HG02623 (cell line): ENCODE measurements around the gene TTC27.
"Not testable (repeated sequence)": the region's sequence is repeated elsewhere in the genome, so short reads cannot be mapped to it uniquely, and the experiment has no call there.

ENCODE experiments used
- ATAC-seq: cut with Tn5 transposase; IDR thresholded peaks from one replicate; pipeline ENCODE4 v1.9.1; 2021; ENCODE audit warnings: moderate library complexity; ENCODE audit not compliant: unreplicated experiment

TTC27 gene

DNA sequence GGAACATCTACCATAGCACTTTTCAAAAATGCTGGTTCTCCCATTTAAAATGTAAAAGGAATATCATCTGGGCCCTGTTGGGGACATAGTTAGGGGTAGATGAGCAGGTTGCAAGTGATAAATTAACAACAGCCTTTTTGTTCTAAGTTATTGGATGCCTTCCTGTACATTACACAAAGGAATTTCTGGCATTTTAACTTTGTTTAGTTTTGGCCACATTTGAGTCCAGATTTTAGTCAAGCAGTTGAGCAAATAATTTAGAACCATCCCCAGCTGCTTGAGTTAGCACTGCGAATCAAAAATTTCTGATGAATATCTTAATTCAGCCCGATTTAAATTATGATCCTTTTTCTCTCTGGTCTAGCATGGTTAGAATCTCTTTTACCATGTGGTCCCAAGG, 124.4 kb downstream of the TTC27 start:
- no peak for ATAC-seq

DNA sequence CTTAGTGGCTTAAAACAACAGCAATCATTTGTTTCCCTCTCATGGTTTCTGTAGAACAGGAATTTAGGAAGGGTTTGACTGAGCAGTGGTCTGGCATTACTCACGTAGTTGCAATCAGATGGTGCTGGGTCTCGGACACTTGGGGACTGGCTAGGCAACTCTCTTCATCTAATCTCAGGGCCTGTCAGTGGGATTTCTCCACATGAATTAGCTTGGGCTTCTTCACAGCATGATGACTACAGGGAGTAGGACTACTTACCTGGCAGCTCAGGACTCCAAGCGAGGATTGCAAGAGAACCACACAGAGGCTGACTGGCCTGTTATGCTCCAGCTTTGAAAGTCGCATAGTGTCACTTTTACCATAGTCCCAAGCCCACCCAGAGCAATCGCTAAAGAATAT, 125.1 kb downstream of the TTC27 start:
- ATAC-seq: no peak

DNA sequence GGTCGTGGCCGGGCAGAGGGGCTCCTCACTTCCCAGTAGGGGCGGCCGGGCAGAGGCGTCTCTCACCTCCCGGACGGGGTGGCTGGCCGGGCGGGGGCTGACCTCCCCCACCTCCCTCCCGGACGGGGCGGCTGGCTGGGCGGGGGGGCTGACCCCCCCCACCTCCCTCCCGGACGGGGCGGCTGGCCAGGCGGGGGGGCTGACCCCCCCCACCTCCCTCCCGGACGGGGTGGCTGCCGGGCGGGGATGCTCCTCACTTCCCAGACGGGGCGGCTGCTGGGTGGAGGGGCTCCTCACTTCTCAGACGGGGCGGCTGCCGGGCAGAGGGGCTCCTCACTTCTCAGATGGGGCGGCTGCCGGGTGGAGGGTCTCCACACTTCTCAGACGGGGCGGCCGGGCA, 126.8 kb downstream of the TTC27 start:
- ATAC-seq: not testable (repeated sequence)

DNA sequence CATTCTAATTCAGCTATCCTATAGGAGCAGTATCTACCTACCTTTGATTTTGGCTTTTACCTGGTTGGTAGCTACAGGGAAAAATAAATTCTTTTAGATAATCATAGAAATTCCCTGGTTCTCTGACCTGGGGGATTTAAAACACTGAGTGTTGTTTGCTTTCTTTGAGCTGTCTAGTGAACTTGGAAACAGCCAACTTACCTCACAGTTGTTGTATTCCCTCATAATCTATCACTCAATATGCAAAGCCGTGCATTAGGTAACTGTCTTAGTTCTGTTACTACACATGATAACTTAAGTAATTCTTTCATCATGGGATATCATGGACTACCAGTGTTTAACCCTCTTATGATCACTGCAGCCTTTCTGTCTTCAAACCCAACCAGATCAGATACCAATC, 127.8 kb downstream of the TTC27 start:
- no peak for ATAC-seq

DNA sequence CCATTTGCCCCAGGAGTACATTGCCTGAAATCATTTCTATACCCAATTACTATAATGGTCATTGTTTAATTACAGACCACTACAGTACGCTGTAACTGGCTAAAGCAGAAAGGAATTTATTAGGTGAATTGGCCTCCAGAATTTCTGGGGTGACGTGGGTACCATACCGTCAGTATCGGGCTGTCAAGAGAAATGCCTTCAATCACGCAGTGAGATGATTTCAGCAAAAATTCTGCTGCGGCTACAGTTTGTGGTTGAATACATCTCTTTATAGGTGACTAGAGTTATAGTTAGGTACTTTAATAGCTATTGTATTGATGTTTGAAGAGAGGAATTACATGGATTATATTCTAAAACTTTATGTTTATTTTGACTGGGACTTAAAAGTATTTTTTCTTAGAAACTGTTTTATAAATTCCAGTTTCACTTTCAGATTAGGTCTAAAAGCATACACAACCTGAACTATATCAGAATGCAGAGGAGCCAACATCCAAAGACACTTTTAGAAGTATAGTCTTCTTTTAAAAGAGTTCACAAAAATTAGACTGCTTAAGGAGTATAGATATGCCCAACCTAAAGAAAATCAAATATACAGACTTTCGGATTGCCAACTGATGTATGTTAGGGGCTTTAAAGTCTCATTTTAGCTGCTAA, 128.4 kb downstream of the TTC27 start:
- ATAC-seq: no peak

DNA sequence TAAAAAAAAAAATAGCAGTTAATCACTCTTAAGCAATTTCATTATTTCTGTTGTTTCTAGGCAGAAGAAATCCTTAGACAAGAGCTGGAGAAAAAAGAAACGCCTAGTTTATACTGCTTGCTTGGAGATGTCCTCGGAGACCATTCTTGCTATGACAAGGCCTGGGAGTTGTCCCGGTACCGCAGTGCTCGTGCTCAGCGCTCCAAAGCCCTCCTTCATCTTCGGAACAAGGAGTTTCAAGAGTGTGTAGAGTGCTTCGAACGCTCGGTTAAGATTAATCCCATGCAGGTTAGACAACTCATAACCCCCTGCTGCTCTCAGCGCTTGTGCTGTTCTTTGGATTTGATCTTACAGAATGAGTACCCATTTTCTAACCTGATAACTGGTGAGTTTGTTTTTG, 130.4 kb downstream of the TTC27 start:
- no peak for ATAC-seq

DNA sequence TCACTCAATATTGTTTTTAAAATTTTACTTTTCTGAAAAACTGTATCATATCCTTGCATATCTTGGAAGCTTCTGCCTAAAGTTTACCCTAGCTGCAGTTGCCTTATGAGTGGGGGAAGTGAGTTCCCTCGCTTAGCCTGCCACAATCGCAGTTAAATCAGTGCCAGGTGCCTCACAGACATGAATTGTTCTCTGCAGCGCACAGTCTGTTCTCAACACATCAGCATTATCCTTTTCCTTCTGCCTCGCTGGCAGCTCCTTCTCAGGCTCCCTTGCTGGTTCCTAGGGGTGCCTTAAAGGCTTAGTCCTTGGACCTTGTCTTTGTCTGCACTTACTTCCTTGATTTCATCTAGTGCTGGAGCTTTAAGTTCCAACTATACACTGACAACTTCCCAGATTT, 132.8 kb downstream of the TTC27 start:
- no peak for ATAC-seq

DNA sequence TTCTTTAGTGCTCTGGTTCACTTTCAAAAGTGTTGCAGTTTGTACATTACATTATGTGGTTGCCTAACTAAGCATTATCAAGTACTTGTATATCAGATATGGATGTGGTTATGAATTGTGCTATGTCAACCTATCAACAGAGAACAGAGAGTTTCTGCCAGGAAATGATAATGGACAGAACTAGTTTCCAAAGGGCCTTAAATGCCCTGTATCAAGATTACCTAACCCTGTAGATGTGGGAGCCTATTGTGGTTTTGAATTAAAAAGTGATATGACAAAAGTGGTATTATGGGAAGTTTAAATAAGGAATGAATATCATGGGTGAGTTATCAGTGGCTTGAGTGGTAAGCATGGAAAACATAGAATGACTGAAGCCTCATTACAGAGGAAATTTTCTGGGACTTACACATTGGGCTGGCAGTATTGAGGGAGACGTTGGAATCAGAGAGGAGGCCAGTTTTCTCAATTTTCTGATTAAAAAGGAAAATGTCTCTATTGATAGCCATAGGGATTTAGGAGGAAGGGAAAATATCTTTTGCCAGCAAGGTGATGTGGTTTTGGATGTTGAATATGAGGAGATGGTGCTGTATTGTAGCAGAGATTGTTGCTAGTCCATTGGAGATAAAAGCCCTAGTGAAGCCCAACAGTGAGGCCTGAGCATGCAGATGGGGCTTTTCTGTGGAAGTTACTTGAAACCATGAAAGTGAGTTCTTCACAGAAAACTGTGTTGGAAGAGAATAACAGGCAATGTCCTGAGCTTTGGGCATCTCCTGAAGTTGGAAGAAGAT, 140.7 kb downstream of the TTC27 start:
- ATAC-seq: no peak

DNA sequence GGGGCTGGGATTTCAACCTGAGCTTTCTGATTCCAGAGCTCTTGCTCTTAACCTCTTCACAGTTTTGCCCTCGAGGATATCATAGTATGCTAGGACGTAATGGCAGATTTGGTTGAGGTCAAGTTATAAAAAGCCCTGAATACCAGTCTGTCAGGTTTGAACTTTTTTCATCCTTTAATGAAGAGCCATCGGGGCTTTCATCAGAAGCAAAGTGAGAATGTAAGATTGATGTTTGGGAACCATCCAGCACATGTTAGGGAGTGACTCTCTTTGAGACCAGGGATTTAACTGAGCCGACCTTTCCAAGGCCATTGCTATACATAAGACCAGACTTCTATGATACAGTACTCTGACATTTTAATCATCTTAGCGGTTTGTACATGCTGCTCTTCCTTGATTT, 142.5 kb downstream of the TTC27 start:
- no peak for ATAC-seq

DNA sequence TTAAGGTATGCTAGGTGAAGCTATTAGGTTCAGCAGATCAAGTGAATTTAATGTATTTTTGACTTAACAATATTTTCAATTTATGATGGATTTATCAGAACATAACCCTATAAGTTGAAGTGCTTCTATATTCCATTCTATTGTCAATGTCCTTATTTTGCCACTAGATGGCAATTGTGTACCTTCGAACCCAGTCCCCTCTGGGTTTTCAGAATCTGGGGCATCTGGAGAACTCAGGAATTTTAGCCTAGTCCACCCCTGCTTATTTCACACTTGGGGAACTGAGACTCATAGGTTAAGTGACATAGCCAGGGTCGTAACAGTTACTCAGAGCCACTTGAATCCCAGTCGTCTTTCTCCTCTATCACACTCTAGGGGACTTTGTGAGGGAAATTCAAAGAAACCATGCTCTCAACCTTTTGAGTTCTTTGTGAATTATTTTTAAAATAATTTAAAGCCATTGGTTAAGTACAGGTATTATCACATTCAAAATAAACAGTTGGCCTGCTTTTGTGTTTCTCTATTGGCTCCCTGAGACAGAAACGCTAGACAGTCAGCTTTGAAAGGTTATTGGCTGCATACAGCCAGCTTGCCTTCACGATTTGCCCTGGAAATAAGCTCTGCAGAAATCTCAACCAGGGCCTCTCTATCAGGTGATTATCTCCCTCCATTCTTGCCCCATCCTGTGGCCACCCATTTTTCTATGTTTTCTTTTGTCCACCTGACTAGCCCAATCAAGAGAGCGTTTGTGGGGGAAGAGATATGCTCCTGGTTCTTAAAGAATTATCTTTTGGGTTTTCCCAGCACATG, 145.0 kb downstream of the TTC27 start:
- ATAC-seq: no peak

DNA sequence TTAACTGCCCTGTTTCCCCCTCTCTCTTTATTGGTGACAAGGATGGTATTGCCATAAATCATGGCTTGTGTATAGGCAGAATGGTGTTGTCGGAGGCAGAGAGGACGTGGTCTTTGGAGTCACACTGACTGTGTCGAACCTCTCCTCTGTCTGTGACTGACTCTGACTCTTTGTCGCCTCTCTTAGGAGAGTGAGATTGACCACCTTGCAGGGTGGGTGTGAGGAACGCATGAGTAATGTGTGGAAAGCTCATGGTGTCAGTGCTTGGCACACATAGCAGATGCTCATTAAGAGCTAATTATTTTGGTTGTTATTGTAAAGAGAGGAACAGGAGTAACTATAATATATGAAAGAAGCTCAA, 145.6 kb downstream of the TTC27 start:
- ATAC-seq: no peak

DNA sequence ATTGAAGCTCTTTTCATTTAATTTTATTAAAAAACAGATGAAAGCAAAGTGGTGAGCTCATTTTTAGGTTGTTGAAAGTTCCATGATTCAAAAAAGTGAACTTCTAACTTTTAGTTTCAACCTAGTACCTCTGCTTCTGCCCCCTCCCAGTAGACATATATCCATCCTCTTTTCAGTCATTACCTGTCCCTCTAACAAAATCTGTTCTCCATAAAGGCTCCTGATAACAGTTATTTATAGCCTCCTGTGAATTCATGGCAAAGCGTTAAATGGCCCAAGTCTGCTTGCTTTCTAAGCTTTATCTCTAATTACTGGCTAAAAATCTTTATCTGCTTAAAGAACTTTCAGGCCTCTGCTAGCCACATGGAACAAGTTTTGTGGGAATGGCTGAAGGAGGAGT, 148.1 kb downstream of the TTC27 start:
- ATAC-seq: no peak

DNA sequence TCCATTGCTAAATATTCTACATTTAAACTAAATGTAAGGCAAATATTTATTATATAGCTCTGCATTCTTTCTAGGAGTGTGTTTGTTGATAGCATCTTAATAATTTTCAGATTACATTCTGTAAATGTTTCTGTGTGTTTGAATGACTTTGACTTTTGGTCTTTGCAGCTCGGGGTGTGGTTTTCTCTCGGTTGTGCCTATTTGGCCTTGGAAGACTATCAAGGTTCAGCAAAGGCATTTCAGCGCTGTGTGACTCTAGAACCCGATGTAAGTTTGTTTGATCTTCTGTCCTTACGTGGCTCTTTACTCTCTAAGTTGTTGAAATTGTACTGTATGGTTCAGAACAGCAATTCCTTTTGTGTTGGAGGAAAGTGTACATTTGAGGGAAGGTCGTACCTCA, 149.9 kb downstream of the TTC27 start:
- ATAC-seq: no peak

DNA sequence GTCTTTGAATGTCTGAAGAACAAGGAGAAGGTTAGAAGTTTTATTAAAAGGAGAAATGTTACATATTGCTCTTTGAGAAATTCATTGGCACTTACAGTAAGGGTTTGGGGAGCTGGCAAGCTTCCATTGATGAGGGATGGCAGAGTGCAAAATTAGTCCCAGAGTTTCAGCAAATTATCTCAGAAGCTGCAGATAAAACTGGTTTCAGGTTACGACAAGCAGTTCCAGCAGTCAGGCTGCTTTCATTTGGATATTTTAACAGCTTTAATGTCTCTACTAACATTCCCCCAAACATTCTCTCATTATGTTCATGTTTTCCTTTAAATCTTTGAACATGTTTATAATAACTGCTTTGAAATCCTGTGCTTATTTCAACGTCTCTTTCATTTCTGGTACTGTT, 153.1 kb downstream of the TTC27 start:
- ATAC-seq: no peak

DNA sequence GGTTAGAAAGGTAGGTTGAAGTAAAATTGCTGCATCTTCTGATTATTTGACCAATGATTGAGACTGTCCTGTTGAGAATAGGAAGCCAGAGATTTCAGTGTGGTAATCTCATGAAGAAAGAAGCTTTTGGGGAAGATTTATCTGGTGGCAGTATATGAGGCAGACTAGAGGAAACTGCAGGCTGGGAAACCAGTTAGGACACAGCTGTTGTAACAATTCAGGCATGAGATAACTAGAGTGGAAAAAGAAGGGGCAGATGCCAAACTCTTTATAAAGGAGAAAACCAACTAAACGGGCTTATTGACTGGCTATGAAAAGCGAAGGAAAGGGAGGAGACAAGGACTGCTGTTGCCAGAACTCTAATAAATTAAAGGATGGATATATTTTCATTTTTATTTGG, 155.6 kb downstream of the TTC27 start:
- no peak for ATAC-seq

DNA sequence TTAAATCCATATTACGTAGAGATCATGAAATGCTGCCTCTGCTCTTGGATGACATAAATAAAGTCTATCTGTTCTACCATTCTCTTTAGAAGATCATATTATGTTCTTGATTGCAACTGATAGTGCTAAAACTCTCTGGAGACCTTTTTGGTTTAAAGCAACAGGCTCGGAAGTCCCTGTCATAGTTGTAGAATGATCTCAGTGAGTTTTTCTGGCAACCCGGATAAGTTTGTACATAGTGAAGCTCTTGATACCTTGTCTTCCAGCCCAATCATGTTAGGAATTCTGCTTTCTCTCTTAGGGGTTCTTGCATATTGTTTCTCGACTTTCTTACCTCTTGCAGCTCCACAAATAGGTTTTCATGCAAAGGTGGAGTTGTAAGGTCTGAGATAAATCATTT, 156.1 kb downstream of the TTC27 start:
- no peak for ATAC-seq

DNA sequence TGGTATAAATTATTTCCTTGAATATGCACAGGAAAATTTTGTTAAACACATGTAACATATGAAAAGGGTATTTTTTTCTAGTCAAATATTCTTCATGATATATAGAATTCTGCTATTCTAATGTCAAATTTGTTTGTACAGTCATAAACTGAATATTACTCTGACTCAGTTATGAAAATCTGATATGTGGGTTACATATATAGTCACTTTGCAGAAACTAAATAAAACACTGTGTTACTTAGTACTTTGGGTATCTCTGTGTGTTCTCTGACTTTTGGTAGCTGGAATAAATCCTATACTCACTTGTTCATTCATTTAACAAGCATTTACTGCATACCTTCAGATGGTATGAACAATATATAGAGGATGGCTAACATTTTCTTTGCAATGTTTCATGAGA, 159.4 kb downstream of the TTC27 start:
- no peak for ATAC-seq

DNA sequence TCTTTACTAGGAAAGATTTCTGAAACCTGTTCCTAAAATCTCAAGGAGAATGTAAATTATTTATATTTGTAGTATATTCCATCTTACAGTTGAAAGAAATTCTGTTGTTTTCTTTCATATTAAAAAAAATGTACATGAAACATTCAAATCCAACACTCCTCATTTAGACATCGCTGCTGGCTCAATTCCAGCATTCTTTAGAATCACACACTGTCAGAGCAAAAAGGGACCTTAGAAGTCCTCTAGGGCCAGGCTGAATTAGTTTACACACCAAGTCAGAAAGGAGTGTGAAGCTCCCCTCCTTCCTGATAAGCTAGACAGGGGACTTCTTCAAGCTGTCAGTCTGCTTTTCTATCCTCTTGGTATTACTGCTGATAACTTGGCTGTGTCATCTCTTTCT, 160.3 kb downstream of the TTC27 start:
- ATAC-seq: no peak

DNA sequence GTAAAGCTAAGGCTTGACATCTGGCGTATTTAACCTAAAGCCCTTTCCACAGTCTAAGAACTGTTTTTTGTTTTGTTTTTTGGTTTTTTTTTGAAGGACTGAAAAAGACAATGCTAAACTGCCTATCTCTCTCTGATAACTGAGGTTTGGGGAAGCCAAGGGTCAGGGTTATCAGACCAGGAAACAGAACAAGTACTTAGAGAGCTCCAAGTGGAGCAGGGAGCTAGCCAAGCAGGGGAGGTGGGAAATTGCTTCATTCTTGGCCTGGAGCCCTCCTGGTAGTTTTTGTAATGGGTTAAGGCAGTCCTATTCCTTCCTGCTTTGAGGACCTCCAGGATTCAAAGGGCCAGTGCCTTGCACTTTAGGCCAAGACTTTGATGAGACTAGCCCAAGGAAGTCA, 164.6 kb downstream of the TTC27 start:
- no peak for ATAC-seq

DNA sequence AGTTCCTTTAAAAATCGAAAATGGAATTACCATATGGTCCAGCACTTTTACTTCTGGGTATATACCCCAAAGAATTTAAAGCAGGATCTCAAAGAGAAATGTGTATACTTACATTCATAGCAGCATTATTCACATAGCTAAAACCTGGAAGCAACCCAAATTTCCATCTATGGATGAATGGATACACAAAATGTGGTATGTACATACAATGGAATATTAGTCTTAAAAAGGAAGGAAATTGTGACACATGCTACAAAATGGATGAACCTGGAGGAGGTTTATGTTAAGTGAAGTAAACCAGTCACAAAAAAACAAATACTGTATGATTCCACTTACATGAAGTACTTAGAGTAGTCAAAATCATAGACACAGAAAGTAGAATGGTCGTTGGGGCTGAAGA, 171.0 kb downstream of the TTC27 start:
- no peak for ATAC-seq

DNA sequence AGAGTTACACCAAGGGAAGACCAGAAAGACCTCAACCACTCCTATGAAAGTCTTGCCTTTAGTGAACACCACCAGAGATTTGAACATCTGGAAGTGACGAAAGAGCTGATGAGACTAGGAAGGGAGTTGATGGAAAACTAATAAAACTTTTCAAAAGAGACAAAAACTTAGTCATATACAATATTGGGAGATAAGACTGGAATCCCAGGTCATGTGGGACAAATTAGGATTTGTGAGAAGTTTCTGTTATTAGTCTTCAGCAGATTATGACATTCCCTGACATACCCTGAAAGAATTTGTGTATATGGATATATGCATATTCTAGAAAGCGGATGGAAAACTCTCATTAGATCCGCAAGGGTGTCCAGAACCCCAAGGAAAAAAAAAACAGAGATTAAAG, 173.9 kb downstream of the TTC27 start:
- no peak for ATAC-seq

DNA sequence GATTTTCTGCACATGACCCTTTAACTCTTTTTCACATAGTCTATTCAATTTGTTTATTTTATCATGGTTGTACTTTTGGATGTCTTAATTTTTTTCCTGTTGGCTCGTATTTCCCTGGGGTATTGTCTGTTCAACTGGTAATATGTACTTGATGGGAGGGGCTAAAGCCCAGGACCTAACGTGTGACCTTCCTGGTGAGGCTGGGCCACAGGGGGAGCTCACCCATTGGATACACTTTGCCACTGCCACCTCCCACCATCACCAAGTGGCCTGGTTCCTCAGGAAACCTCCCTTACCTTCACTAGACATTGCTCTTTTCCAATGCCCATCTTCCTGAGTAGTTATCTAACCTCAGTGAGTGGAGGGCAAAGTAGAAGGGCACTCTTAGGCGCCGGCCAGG, 175.0 kb downstream of the TTC27 start:
- ATAC-seq: no peak
